T47D (cell line): ENCODE results near the gene CWF19L1.
A peak's percentile ranks its signal among the peaks of the same experiment; 100 is the strongest.
"Not testable (repeated sequence)": the region's sequence is repeated elsewhere in the genome, so short reads cannot be mapped to it uniquely, and the experiment has no call there.

ENCODE experiments used
- DNase-seq, 2 experiments: peaks; one replicate each; pipeline versions ENCODE4 v3.0.0 to v3.0.0-alpha.2; 2011 to 2012; ENCODE audit warnings: low read depth in 1 of 2, low spot score in 1 of 2
- JUND ChIP-seq: IDR thresholded peaks from 2 replicates; pipeline ENCODE4 v1.6.1; 2012; ENCODE audit warnings: low read depth
- in situ Hi-C: cut with HindIII; loops from 2 replicates; pipeline ENCODE4 v1.10.0; 2016; ENCODE audit warnings: low sequenced_read_pairs, low pct_unique_long_range_greater_than_20kb

The CWF19L1 gene

GRCh38 chr10:100267239-100268104, at the start of gene CWF19L1:
Gene CWF19L1 (minus strand): TSS chr10:100267638. CDS start chr10:100267593, 45 bp downstream.
- DNase-seq, result peak; percentile 80 to 95
- in situ Hi-C loops, result no loop called here

GRCh38 chr10:100315615-100316014, 48.2 kb upstream of the CWF19L1 start:
- no peak for DNase-seq
- TF ChIP-seq JUND, result no peak
- in situ Hi-C loops, result no loop called here

More at GRCh38 chr10:100267239-100268104, at the start of gene CWF19L1:
- TF ChIP-seq JUND, result no peak

- in situ Hi-C loops, result no loop called here
- TF ChIP-seq JUND, result no peak
- DNase-seq, result no peak
Measured at GRCh38 chr10:100311298-100311697, 43.9 kb upstream of the CWF19L1 start.

GRCh38 chr10:100307684-100308083, 40.2 kb upstream of the CWF19L1 start:
- in situ Hi-C loops, result no loop called here
- TF ChIP-seq JUND, result no peak
- DNase-seq, result no peak

- no peak for TF ChIP-seq JUND
- in situ Hi-C loops, result no loop called here
- DNase-seq, result no peak
Measured at GRCh38 chr10:100306861-100307260, 39.4 kb upstream of the CWF19L1 start.

- no peak for DNase-seq
- no peak for TF ChIP-seq JUND
- in situ Hi-C loops, result no loop called here
Measured at GRCh38 chr10:100304414-100304813, 37.0 kb upstream of the CWF19L1 start.

GRCh38 chr10:100303724-100304319, 36.4 kb upstream of the CWF19L1 start:
- no peak for TF ChIP-seq JUND
- in situ Hi-C loops, result no loop called here
- DNase-seq, result peak; percentile 40 to 47

- peak in 1 of 2 experiments; percentile 43 for DNase-seq
- in situ Hi-C loops, result not testable (repeated sequence)
Measured at GRCh38 chr10:100301123-100301522, 33.7 kb upstream of the CWF19L1 start.

GRCh38 chr10:100297242-100297641, 29.8 kb upstream of the CWF19L1 start:
- no peak for TF ChIP-seq JUND
- in situ Hi-C loops, result no loop called here

GRCh38 chr10:100293066-100293465, 25.6 kb upstream of the CWF19L1 start:
- in situ Hi-C loops, result no loop called here
- no peak for TF ChIP-seq JUND
- DNase-seq, result no peak

More at GRCh38 chr10:100297242-100297641, 29.8 kb upstream of the CWF19L1 start:
- no peak for DNase-seq

- DNase-seq, in situ Hi-C loops: not testable (repeated sequence)
Measured at GRCh38 chr10:100292300-100292699, 24.9 kb upstream of the CWF19L1 start.

- no peak for DNase-seq
- TF ChIP-seq JUND, result no peak
- in situ Hi-C loops, result no loop called here
Measured at GRCh38 chr10:100291356-100291755, 23.9 kb upstream of the CWF19L1 start.

GRCh38 chr10:100289641-100290040, 22.2 kb upstream of the CWF19L1 start:
- in situ Hi-C loops, result no loop called here
- TF ChIP-seq JUND, result no peak

More at GRCh38 chr10:100289641-100290040, 22.2 kb upstream of the CWF19L1 start:
- DNase-seq, result no peak
